Adipose tissue (tissue), 3 donors: ENCODE data around the gene TFRC. TPM values are rescaled to one million over a fixed set of nuclear protein-coding genes. Genes with fewer than 3 reads are reported as not detected.
"Not testable (repeated sequence)": the region's sequence is repeated elsewhere in the genome, so short reads cannot be mapped to it uniquely, and the experiment has no call there.

Source experiments
- H3K27ac ChIP-seq: one replicate; pipeline ENCODE4 v1.5.1; 2013; ENCODE audit warnings: low read depth, low read length
- WGBS, 3 donors: extraction: QIAGEN DNeasy Blood & Tissue Kit; methylation state at CpG; one replicate each; pipeline ENCODE4 v1.1.7; 2013; 5-methylcytosine and 5-hydroxymethylcytosine counted together
- polyA plus RNA-seq, 3 donors: library from polyadenylated mRNA; stranded (reverse); fragments of 200-250 nt; gene quantifications; one replicate each; pipeline ENCODE4 v1.2.3, GENCODE V29; 2013
- donor health status: healthy with polysubstance abuse.
- donor health status: Bipolar disorder and iron deficiency.
- donor health status: healthy.

TFRC gene
- polyA plus RNA-seq, 3 donors: 15.1 to 56.2 (median 16.2) TPM

DNA sequence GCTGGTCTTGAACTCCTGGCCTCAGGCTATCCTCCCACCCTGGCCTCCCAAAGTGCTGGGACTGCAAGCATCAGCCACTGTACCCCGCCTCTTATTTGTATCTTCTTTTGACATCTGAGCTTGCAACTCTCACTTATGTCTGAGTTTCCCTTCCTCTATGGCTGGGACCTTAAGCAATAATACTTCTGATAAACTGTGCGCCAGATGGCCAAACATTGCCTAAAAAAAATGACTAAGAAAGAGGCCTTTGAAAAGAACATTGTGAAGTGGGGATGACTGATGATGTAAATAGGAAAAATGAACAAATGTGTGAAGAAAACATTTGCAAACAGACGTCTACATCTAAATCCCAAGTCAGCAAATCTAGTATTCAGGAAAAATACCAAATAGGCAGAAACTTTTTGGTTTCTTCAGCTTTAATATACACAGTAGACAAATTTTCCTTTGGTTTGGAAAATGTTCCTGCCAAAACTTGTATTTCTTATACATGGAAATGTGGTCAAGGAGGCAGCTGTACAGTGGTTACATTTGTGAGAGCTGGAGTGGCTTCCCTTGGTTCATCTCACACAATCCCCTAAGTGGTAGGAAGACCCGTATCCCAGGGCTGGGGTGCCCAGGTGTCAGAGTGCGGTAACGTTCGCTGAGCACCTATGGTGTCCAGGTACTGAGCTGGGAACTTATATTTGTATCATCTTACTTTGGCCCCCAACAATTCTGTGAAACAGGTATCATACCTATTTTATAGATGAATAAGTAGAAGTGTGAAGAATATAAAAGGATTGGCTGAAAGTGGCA lies 11.6 kb upstream of the TFRC start:
- no peak overlapping the region for H3K27ac ChIP-seq

DNA sequence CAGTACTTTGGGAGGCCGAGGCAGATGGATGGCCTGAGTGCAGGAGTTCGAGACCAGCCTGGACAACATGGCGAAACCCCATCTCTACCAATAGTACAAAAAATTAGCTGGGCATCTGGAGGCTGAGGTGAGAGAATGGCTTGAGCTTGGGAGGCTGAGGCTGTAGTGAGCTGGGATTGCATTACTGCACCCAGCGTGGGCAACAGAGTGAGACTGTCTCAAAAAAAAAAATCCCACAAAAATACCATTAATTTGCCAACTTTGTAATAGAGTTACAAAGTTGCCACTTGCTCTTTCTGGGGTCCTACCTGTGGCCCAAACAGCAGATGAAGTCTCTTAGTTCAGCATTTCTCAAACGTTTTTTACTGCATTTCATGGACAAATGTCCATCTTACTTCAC lies 6.0 kb upstream of the TFRC start:
- WGBS, 3 donors: 70 to 78% (median 77%) methylated on average over 5 of the region's 5 CpGs
- H3K27ac ChIP-seq: no peak overlapping the region

More for the DNA sequence above, 11.6 kb upstream of the TFRC start:
- 56 to 65% (median 59%) methylated on average over 7 of the region's 7 CpGs for WGBS, 3 donors

DNA sequence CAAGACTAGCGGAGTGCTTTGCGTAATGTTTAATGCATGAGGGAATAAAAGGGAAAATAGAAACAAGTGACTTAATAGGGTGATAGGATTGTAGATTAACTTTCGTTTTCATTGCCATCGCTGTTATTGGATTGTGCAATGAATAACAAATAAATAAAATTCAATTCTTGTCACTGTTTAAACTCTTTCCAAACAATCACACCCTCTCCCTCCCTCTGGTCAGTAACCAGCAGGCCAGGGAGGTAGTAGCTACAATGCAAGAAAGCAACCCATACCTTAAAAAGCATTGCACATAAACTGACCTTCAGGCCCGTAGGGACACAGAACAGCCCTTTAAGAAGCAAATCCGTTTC lies 705 bp upstream of the TFRC start:
- no peak overlapping the region for H3K27ac ChIP-seq
- 17 to 45% (median 38%) methylated on average over 6 of the region's 6 CpGs for WGBS, 3 donors

DNA sequence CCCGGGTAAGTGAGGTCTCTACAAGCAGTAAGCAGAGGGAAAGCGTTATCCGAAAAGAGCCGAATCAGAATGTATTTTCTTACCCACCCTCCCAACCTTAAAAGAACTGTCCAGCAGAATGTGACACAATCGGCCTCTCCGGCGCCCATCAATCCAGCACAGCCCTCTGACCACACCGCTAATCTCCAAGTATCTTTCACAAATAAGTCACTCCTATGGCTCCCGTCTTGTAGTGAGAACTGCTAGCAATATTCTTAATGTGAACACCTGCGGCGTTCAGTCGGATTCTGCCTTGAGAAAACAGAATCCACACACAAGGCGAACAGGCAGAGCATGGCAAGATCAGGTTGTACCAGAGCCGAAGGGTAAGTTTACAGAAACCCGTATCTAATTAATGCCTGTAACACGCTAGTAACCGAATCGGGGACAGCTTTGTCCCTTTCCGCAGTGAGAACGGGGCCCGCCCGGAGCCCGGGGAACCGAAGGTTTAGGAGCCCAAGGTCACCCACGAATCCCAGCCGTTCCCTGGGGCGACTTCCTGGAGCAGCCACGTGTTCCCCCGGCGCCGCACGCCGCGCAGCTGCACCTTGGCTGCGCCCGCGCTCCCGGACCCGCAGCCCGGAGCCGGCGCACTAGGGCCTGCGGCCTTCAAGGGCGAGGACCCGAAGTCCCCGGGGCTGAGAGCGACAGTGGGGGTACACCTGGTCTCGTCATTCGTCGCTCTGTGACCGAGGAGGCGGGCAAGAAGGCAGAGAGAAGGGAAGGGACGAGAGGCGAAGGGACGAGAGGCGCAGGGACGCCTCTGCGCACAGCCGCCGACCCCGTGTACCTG lies 672 bp downstream of the TFRC start:
- WGBS, 3 donors: 1% methylated on average over 49 to 61 of the region's 61 CpGs

DNA sequence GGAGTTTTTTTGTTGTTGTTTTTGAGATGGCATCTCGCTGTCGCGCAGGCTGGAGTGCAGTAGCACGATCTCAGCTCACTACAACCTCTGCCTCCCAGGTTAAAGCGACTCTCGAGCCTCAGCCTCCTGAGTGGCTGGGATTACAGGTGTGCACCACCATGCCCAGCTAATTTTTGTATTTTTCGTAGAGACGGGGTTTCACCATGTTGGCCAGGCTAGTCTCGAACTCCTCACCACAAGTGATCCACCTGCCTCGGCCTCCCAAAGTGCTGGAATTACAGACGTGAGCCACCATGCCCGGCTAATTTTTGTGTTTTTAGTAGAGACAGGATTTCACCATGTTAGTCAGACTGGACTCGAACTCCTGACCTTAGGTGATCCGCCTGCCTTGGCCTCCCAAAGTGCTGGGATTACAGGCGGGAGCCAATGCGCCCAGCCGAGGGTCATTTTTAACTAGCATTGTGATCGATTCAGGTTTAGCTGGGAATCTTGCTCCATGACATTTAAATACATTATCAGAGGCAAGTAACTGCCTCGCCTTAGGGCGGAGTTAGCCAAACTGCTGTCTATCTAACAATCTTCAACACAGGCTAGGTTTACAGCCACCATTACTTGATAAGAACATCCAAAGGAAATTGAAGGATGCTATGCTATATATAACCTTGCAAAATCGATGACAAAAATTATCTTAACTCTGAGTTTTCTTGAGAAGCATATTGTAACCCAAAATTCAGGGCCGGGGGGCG lies 1.6 kb downstream of the TFRC start:
- not testable (repeated sequence) for H3K27ac ChIP-seq
- WGBS, 3 donors: 63 to 74% (median 72%) methylated on average over 23 of the region's 23 CpGs

More for the DNA sequence above, 672 bp downstream of the TFRC start:
- peak overlapping the region; percentile 85 for H3K27ac ChIP-seq

DNA sequence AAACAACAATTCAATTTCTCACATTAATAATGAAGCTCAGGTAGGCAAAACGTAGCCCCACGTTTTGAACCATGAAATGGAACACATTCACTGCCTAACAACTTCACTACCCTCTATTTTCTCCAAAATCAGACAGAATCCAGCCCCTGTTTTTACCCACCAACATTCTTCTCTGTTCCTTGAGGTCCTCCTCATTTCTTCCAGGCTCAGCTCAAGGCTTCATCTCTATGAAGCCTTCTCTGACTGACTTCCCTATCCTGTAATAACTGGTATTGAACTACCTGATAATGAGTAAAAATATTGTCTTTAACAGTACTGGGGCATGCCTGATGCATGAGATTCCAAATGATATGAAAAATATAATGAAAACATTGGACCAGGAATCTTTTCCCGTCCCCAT lies 2.2 kb downstream of the TFRC start:
- 73 to 87% (median 84%) methylated on average over 3 of the region's 3 CpGs for WGBS, 3 donors
- H3K27ac ChIP-seq: no peak overlapping the region

DNA sequence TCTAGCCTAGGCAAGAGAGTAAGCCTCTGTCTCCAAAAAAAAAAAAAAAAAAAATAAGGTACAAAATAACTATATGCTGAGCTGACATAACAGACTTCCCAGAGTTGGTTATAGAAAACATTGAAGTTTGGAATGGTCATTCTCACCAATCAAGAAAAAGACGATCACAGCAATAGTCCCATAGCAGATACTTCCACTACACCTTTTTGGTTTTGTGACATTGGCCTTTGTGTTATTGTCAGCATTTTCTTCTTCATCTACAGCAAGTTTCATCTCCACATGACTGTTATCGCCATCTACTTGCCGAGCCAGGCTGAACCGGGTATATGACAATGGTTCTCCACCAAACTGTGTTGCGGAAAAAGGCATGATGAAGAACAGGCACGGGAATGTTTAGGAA lies 6.9 kb downstream of the TFRC start:
- 84 to 92% (median 88%) methylated on average over 6 of the region's 6 CpGs for WGBS, 3 donors
- no peak overlapping the region for H3K27ac ChIP-seq

DNA sequence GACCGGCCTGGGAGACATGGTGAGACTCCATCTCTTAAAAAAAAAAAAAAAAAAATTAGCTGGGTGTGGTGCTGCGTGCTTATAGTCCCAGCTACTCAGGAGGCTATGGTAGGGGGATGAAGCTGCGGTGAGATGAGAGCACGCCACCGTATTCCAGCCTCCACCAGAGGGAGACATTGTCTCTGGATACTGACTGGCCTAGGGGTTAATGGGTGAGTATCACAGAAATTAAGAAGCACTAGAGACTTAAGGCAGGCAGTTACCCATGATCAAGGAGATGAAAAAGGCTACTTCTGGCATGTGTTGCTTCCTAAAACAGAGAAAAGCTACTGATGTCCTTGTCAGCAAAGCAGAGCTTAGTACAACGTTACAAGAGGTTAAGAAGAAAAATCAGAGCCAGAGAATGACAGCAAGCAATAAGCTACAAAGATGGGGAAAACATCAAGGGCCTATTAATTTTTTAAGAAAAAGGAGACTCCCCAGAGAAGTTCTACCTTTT lies 8.6 kb downstream of the TFRC start:
- no peak overlapping the region for H3K27ac ChIP-seq
- 22 to 31% (median 25%) methylated on average over 6 of the region's 6 CpGs for WGBS, 3 donors

DNA sequence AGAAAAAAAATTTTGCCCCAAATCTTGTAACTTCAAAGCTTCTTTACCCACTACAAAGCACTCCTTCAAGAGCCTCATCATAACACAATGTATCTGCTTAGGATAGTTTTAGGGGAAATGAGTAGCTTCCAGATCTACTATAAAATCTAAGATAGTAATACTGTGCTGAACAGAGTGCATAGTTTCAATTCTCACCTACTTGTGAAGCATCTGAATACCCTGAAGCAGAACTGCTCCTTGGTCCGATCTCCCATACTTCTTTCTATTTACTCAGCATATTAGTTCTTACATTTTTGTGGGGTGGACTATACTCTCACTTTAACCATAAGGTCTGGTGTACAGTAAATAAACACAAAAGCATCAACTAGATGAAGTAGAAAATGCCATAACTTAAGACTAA lies 9.6 kb downstream of the TFRC start:
- 98 to 100% (median 98%) methylated on average over 1 of the region's 1 CpG for WGBS, 3 donors
- no peak overlapping the region for H3K27ac ChIP-seq

DNA sequence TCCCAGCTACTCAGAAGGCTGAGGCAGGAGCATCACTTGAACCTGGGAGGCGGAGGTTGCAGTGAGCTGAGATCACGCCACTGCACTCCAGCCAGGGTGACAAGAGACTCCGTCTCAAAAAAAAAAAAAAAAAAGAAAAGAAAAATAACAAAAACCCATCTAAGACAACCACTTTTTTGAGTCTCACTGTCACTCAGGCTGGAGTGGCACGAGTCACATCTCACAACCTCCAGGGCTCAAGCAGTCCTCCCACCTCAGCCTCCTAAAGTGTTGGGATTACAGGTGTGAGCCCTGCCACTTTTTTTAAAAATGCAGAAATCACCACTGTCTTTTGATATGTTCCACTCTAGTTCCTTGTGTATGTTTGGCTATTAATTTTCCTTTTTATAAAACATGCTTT lies 13.1 kb downstream of the TFRC start:
- WGBS, 3 donors: 93 to 97% (median 96%) methylated on average over 4 of the region's 4 CpGs
- not testable (repeated sequence) for H3K27ac ChIP-seq

DNA sequence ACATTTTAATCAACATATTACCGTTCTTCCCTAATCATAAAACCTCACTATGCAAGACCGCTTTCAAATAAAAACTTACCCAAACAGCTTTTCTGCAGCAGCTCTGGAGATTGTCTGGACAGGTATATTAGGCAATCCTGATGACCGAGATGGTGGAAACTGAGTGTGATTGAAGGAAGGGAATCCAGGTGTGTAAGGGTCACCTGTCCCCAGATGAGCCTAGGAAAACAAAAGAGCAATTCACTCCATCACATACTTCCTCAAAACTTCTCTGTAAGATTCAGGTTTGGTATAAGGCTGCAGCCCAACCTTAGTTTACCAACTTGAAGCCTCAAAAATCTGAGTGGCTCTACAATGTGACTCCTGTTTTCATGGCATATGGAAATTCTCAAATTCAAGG lies 14.5 kb downstream of the TFRC start:
- H3K27ac ChIP-seq: no peak overlapping the region
- WGBS, 3 donors: 84 to 93% (median 88%) methylated on average over 3 of the region's 3 CpGs

DNA sequence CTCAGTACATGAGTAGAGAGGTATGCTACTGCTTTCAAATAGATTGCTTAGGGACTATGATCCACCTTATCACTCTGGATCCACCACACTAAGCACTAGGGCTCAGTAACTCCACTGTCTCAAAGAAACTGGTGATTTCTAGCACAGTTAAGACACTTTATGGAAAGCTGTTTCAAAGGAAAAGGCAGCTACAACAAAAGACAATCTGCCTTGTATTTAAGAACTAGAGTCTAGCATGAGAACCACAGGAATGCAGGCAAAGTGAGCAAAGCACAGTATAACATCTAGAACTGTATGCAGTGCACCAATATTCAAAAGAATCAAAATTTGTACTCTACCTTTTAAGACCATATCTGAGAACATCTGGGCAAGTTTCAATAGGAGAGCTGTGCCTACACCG lies 17.9 kb downstream of the TFRC start:
- no peak overlapping the region for H3K27ac ChIP-seq
- WGBS, 3 donors: 96 to 98% (median 97%) methylated on average over 1 of the region's 1 CpG

DNA sequence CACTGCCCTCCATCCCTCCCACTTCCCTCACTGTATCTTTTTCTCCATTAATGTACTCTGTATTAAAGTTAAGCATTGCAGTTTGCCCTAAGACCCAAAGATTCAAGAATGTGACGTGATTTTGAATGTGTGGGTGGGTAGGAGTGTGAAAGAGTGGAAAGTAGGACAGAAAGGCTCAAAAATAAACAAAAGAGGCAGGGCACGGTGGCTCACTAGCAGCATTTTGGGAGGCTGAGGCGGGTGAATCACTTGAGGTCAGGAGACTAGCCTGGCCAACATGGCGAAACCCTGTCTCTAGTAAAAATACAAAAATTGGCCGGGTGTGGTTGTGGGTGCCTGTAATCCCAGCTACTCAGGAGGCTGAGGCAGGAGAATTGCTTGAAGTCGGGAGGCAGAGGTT lies 18.4 kb downstream of the TFRC start:
- no peak overlapping the region for H3K27ac ChIP-seq
- 87 to 89% (median 87%) methylated on average over 6 of the region's 6 CpGs for WGBS, 3 donors

DNA sequence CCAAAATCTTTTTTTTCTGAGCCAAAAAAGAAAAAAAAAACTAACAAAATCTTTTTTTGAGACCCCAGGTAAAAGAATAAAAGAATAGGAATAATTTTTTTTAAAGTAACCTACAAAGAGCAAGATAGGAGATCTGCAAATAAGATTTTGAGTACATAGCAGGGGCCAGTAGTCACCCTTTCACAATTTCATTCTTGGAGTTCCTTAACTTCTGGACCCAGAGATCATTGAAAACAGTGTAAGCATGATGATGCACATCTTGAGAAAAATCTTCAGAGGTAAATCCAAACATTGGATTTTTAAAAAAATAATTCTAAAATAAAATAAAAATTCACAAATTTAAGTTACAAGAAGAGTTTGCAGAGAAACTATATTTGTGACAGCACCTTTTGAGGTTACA lies 18.8 kb downstream of the TFRC start:
- no peak overlapping the region for H3K27ac ChIP-seq

DNA sequence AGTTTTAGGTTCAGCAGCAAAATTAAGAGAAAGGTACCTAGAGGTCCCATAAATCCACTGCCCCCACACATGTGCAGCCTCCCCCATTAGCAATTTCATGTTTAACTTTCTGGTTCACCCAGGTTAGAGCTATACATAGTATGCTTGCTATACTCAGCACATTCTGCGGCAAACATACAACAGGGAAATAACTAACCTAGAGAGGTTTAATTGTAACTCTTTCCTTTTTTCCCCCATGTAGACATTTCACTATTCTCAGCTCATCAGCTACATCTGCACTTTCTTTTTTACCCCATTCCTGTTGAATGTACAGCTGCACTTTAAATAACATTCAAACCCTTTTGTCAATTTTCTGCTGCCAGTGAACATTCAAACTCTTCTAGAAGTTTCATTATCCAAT lies 21.1 kb downstream of the TFRC start:
- no peak overlapping the region for H3K27ac ChIP-seq
- 97 to 100% (median 97%) methylated on average over 1 of the region's 1 CpG for WGBS, 3 donors

DNA sequence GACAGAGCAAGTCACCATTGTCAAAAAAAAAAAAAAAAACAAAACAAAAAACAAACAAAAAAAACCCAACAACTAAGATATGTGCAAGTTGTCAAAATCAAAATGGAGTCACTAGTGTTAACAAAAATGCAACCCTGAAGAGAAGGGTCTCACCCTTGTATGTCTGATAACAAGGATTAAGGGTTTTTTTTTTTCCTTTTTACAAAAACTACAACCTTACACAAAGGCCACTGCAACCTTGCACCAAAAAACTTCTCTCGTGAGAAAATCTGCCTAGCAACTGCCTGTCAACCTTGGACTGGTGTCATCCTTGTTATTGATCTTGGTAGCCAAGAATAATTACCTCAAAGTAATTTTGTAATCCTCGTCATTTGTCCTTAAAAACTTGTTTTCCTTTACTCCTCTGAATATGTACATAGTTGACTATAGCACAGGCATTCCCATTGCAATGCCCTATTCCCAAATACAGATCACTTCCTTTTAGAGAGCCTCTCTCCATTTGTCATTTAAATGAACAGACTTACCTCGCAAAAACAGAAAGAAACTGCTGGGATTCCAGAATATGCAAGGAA lies 24.0 kb downstream of the TFRC start:
- H3K27ac ChIP-seq: no peak overlapping the region
- WGBS, 3 donors: 71 to 79% (median 72%) methylated on average over 3 of the region's 3 CpGs

DNA sequence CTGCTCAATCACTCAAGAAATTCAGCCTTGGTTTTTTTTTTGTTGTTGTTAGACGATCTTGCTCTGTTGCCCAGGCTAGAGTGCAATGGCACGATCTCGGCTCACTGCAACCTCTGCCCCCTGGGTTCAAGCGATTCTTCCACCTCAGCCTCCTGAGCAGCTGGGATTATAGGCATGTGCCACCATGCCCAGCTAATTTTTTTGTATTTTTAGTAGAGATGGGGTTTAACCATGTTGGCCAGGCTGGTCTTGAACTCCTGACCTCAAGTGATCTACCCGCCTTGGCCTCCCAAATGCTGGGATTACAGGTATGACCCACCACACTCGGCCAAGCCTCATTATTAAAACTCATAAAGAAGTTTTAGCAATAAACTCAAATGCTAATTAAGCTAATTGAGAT lies 25.5 kb downstream of the TFRC start:
- WGBS, 3 donors: 93 to 96% (median 94%) methylated on average over 6 of the region's 6 CpGs
- H3K27ac ChIP-seq: not testable (repeated sequence)

DNA sequence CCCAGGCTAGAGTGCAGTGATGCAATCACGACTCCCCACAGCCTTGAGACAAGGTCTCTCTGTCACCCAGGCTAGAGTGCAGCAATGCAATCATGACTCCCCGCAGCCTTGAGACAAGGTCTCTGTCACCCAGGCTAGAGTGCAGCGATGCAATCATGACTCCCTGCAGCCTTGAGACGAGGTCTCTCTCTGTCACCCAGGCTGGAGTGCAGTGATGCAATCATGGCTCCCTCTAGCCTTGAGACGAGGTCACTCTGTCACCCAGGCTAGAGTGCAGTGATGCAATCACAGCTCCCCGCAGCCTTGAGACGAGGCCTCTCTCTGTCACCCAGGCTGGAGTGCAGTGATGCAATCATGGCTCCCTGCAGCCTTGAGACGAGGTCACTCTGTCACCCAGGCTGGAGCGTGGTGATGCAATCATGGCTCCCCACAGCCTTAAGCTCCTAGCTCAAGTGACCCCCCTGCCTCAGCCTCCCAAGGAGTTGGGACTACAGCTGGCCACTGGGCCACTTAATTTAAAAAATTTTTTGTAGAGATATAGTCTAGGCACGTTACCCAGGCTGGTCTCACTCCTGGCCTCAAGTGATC lies 26.1 kb downstream of the TFRC start:
- no peak overlapping the region for H3K27ac ChIP-seq
- WGBS, 3 donors: 61 to 63% (median 63%) methylated on average over 10 of the region's 10 CpGs
